ENCODE results near the gene CX3CR1.

DNA sequence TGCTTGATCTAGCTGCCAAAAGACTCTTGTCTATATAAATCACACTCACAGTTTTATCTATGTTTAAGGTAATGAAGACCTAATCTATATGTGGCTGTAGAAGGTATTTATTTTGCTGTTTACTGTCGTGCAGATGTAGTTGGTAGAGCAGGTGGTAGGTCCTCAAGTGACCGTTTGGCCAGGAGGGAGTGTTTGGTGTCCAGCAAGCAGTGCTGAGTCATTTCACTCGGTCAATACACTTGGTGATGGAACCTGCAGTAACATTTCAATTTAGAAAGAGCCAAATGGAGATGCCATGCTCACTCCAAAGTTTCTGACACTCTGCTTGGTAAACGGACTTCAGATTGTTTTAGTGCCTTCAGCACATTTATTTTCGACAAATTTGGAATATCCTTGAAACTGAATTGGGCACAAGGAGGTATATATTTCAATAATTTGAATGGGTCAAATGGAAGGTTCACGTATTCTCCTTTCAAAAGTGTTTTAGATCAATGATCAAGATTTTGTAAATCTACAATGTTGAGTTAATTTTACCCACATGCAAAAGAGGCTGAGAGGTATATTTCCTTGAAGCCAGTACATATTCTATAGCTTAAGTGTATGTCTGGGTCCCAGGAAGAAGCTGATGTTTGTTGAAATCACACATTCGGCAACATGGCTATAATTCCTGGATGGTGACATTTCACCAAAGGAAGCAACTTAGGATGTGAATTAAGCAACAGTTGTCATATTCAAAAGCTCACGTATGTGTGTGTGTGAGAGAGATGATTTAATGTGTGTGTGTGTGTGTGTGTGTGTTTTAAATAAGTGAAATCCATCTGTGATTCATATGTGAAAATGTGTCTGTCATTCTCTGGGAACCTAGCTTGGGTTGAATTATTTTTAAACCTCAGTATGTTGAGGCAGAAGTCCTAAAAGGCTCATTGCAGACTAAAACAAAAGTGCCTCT is 7.7 kb upstream of the CX3CR1 start:
- TF ChIP-seq CTCF (IDR thresholded peaks at IDR 0.05), result no peak
- TF ChIP-seq POLR2A (IDR thresholded peaks at IDR 0.05), result no peak

Data from ovary (tissue), 3 donors.